Measurements from ENCODE around the gene TSPAN2.

GRCh38 chr1:115069659-115070308, 19.5 kb downstream of the TSPAN2 start:
- no peak for TF ChIP-seq CTCF (IDR thresholded peaks at IDR 0.05)
- no peak for TF ChIP-seq EP300 (IDR thresholded peaks at IDR 0.05)
- TF ChIP-seq POLR2A (IDR thresholded peaks at IDR 0.05), result no peak
